CD1c-positive myeloid dendritic cell (primary cell): ENCODE results near the gene RNF13.
A peak's percentile ranks its signal among the peaks of the same experiment; 100 is the strongest.

Source experiments
- DNase-seq: peaks from one replicate; pipeline ENCODE4 v3.0.0-alpha.2; 2016; ENCODE audit errors: extremely low spot score

The RNF13 gene, protein sequence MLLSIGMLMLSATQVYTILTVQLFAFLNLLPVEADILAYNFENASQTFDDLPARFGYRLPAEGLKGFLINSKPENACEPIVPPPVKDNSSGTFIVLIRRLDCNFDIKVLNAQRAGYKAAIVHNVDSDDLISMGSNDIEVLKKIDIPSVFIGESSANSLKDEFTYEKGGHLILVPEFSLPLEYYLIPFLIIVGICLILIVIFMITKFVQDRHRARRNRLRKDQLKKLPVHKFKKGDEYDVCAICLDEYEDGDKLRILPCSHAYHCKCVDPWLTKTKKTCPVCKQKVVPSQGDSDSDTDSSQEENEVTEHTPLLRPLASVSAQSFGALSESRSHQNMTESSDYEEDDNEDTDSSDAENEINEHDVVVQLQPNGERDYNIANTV

DNA sequence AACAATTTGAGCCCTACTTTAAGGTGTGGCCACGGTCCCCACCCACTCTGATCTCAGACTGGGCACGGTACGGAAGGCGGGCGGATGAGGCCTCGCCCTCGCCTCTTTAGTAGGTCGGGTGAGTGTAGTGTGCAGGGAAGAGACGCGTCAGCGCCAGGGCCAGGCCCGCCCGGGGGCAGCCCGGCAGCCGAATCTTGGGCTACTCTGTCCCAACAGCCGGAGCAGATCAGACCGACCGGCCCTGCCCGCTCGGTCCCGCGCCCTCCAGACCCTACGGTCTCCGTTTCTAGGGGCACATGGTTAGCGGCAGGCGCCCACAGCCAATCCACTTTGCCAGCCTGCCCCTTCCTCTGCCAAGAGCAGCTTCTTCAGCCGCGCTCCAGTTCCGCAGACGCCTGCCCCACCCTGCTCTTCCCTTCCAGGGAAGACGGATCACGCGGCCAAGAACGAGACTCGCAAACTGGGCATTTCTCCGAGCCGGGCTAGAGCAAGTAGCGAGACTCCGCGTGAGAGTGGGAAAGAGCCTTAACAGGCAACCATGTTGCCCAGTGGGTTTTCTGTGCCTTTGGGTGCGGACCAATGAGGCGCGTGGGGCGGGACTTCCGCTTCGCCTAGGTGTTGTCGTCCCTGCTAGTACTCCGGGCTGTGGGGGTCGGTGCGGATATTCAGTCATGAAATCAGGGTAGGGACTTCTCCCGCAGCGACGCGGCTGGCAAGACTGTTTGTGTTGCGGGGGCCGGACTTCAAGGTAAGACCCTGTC lies at the start of gene RNF13:
RNF13 (plus strand) TSS at position 610 of the 761 bp plus-strand sequence. CDS start 32,812 bp downstream, outside the sequence.
- peak; percentile 99 for DNase-seq

DNA sequence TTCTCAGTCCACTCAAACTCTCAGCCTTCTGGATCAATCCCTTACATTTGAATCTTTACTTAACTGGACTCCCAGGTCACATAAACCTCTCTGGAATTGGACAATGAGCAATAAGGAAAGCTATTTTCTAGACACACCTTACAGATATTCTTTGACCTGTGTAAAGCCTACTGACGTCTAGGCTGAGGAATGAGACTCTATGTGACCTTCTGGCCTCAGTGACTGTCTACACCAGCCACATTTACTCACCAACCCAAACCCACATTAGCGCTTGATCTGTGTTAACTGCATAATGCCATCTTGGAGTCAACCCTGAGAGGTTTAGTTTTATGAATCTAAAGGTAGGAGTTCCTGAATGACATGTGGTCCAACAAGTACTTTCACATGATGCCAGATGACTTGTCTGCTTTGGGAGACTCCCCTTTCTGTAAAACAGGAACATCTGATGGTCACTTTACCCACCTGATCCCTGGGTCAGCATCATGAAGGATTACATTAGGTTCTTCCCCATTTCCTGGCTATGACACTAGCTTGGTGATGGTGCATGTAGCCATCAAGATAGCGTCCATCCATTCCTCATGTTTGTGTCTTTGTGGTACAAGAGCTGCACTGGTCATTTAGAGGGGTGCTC lies 49.3 kb upstream of the RNF13 start:
- peak; percentile 55 for DNase-seq

DNA sequence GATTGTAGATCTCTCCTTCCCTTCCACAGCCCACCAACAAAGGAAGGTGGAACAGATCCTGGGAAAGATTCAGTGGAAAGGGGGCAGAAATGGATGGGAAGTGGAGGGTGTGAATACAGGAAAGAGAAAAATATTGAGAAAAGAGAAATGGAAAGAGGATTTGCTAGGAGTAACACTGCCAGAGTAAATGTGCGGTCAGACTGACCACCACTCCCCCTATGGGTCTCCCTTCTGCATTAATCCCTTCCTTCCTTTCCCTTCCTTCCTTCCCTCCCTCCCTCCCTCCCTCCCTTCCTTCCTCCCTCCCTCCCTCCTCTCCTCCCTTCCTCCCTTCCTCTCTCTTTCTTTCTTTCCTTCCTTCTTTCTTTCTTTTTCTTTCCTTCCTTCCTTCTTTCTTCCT lies 48.7 kb upstream of the RNF13 start:
- no peak for DNase-seq

DNA sequence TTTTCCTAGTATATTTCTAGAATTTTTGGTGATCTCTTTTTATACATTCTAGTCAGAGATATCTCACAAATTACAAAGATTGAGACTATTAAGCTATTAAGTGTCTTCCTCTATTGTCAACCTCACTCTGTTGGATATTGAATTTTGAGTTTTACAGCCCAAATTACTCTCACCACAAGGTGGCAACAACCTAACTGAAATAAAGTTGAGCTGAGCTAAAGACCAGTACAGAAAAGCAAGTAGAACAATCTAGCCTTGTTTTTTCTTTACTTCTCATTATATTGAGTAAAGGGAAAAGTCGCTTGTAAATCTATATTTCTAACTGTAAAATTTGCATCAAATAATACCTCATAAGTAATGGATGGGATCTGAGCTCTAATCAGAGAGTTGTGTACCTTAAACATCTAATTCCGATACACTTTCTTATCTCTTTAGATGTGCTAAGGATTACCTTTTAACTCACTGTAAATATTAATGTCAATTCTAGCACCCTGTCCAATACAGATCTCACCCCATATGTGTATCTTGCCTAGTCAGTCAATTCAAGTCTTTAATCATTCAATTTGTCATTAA lies 47.2 kb upstream of the RNF13 start:
- DNase-seq: peak; percentile 53

DNA sequence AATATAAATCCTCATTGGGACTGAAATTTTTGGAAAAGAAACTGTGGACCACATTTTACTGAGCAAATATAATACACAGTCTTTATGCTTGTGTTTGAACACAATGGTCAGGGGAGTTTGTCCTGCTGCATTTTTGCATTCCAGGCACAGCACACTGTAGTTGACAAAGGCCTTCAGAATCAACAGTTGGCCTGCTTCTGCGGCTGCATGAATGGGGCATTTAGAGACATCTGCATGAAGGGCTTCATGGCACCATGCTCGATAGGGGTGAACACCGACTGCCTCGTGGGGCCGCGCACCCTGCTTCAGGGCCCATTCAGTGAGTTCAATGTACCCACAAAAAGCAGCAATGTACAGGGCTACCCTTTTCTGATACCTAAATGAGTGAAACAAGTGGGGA lies 45.3 kb upstream of the RNF13 start:
- DNase-seq: no peak

DNA sequence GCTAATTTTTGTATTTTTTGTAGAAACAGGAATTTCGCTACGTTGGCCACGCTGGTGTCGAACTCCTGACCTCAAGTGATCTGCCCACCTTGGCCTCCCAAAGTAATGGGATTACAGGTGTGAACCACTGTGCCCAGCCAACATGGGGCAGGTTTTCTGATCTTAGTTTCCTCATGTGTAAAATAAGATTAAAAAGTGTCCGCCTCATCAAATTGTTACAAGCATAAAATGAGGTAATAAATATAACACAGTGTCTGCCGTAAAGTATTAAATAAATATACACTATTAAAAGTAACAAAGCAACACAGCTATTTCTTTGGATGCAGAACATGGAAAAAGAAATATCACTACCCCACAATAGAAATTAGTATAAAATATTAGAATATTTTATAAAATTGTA lies 44.3 kb upstream of the RNF13 start:
- no peak for DNase-seq

DNA sequence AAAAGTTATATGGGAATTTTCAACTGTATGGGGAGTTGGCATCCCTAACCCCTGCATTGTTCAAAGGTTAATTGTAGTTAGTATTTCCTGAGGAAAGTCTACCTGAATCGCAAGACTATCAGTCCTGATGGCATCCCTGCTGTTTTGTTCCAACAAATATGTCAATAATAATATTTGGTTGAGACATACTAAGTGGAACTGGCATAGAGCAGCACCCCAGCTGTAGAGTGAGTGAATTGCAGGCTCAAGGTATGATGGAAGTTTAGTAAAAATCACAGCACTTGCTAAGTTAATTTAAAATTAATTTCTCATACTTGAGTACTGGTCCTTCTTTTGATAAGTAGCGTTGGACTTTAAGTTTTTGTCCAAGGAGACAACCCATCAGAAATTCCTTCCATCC lies 42.8 kb upstream of the RNF13 start:
- no peak for DNase-seq

DNA sequence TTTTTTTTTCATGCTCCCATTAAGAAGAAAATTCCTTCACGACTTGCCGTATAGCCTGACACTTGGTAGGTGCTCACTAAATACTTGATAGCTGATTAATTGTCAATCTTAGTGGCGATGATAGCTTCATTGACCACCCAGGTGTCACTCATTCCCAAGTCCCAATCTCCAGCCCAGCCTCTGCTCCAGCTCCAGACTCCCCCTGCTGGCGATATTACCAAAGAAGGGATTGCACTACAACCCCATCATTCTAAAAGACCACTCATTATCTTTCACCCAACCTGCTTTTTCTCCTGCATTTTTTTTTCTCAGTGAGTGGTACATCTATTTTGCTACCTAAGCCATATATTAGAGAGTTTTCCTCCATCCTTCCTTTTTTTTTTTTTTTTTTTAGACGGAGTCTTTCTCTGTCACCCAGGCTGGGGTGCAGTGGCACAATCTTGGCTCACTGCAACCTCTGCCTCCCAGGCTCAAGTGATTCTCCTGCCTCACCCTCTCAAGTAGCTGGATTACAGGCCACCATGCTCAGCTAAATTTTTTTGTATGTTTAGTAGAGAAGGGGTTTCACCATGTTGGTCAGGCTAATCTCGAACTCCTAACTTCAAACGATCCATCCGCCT lies 41.3 kb upstream of the RNF13 start:
- DNase-seq: peak; percentile 44

DNA sequence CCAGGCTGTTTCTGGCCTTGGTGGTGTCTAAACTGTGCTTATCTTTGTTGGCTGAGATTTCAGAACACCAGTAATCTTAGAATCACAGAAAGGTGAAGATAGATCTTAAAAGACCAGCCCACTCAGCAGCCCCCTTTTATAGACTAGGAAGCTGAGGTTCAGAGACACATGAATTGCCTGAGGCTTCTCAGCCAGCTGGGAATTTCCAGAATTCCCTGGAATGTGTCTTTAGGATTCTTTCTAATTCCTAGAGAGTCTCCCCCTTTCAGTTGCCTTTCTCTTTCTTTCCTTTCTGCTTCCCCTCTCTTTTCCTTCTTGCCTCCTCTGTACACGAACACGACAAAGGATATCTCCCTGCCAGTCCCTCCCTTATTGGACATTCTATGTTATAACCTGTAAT lies 40.2 kb upstream of the RNF13 start:
- DNase-seq: no peak

DNA sequence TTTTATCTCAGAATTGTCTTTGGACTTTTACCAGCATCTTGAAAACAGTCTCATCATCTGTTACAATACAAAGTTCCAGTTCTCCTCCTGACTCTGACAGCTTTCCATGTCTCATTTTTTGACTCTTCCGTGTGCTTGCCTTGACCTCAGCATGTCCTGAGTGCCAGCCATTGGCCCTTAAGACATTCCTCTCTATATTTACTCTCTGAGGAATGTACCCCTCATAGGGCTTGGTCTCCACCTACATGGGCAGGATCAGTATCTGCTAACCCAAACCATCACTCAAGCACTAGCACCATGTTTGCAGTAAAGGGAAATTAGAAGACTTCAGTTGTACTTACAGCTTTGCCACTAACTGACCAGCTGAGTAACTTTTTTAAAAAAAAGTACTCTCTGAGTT lies 36.8 kb upstream of the RNF13 start:
- no peak for DNase-seq

DNA sequence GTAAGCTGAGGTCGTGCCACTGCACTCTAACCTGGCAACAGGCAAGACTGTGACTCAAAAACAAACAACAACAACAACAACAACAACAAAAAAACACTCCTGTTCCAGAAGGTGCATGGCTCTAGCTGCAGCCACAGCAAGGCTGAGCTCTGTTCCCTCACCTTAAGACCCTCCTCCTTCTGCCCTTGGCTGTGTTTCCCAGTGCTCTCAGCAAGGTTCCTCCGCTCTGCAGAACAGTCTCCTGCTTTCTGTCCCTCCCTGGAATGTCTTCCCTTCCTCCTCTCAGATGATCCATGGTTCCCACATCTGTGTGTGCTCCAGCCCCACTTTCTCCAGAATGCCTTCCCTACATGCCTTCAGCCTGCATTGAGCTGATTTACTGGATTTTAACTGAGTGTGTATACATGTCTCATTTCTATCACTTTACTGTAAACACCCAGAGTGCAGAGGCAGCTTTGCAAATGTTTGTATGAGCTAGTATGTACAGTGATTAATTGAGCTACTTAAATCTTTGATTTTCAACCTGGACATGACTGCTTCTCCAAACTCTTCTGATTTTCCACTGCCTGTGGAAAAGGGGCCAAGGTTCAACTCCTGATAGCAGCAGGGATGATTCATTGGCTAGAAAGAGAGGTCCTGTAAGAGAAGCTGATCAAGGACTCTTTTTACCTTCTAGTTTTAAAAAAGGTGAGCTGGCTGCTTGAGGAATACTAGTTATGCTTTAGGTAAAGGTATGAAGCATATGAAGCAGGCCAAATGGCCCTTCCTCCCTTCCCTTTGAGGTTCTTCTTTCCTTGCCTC lies 35.4 kb upstream of the RNF13 start:
- DNase-seq: no peak

DNA sequence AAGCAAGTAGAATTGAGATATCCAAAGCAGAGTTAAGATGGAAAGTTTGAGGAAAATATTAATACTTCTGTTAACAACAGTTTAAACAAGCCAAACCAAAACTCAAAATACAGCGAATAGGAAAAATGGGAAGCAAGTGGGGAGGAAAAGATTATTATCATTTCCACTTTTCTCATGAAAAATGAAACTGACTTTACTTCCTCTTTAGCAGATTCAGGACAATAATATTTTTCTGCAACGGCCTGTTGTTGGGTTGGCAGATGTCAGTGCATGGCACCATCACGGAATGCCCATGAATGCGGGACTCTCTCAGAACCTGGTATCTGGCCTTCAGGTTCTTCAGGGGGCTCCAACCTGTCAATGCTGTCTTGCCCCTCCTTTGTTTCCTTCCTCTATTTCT lies 31.8 kb upstream of the RNF13 start:
- peak; percentile 83 for DNase-seq

DNA sequence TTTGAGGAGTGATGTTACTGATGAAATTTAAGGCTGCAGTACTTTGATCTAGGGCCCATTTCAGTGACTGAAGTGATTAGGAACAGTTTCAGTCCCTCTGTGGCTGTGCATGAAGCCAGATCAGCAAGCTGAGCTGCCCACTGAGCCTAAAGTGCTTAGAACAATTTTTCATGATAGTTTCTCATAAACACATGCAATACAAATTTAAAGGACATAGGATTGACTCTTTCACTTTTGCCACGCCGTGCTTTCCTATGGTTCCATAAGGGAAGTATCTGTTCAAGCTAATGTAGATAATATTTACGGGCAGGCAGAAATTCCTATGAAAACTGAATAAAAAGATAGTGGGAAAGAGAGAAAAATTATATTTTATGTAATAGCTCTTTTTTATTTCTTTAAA lies 31.3 kb upstream of the RNF13 start:
- DNase-seq: no peak

DNA sequence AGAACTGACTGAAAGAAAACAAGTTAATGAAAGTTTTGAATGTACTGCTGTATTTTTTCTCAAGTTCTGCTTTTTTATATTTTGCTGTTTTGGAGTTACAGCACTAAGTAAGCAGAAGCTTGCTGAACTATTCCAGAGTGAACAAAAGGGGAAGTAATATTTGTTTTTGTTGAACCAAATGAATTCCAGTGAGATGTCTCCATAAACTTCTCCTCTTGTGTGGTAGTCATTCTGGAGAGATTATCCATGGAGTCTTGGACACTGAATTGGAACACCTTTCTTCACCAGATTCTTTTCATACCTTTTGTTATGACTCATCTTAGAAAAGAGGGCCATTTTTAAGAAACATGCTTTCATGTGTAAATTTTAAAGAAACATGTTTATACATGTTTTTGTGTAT lies 29.4 kb upstream of the RNF13 start:
- peak; percentile 84 for DNase-seq

DNA sequence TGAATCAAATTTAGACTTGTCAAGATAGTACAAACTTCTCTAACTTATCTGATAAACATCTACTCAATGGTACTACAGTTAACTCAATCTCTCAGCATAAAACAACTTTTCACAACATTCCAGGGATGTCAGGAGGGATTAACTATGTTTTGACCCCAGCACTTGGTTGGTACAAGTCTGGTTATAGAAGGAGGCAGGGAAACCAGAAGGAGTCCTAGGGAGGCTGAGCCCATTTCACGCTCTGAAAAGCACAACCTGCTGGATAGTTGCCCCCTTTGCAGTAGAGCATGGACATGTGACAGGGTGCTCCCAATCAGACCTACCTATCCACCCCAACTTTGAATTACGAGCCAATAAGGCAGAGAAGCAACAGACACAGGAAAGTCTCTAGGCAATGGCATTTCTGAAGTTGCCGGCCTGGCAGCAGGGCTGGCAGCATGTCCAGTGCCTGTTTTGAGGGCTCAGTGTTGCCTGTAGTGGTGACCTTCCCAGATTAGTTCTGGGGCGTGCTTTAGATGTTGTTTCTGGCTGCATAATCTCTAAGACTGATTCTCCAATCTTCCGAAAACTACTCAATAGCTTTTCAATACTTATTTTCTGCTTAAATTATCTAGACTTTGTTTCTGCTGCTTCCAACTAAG lies 28.8 kb upstream of the RNF13 start:
- no peak for DNase-seq

DNA sequence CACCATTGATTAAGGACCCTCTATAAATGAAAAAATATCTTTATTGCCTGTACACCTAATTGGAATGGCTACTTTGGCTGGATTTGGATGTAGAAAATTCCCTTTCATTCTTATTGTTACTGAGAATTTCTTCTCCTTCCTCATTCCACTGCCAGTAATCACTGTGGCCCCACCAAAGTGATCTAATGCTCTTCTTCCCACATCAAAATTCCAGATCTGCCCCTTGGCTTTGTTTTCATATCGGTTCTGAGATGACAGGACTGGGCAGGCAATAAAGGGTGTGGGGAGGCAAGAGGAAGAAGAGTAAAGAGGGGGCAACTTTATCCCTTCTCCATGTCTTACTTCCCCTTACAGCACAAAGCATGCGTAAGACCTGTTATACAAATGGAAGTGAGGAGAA lies 22.7 kb upstream of the RNF13 start:
- DNase-seq: peak; percentile 18

DNA sequence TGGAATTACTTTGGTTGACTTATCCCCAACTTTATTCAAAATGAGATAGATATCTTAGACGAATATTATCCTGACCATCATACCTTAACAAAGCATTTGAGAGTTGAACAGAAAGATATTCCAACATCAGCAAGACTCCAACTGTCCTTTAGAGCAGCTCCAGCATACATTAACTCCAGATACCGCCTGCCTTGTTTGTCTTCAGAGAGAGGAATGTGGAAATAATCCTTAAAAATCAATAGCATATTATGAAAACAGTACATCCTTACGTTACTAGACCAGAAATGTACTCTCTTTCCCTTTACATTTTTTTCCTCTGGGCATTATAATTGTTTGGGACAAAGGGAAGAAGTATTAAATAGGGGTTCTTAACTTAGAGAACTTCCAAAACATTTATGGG lies 22.3 kb upstream of the RNF13 start:
- no peak for DNase-seq

DNA sequence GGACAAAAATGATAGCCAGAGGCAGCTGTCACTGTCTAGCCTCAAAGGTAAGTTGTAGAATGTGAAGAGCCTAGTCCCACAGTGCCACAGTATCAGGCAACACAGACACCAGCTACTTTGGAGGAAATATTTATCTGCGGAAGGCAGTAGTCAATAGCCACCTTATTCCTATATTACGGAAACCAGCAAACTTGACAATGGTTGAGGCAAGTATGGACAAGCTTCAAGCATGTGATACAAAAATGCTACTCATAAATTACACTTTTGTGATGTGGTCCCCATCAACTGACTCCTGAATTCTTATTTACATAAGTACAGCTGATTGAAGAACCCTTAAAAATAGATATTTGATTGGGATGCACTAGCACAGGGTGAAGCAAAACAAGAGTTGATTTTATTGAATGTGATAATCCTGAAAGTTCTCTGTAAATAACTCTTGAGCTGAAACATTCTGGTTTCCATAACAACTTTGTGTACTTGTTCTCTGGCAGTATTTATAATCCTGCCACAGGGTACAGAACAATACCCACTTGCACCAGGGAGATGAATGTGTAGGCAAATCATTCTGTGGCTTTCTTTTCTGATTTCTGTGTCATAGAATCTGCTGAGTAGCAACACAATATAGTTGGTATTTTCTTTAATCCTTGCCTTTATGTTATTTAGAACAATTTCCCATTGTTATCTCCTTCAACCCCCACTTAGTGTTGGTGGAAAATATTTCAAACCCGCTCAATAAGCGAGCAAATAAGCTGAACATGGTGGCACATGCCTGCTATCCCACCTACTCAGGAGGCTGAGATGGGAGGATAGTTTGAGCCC lies 20.4 kb upstream of the RNF13 start, which contains the start of gene ANKUB1:
ANKUB1 (minus strand) TSS at position 103 of the 819 bp plus-strand sequence. CDS start 188 bp downstream, outside the sequence.
- DNase-seq: no peak

DNA sequence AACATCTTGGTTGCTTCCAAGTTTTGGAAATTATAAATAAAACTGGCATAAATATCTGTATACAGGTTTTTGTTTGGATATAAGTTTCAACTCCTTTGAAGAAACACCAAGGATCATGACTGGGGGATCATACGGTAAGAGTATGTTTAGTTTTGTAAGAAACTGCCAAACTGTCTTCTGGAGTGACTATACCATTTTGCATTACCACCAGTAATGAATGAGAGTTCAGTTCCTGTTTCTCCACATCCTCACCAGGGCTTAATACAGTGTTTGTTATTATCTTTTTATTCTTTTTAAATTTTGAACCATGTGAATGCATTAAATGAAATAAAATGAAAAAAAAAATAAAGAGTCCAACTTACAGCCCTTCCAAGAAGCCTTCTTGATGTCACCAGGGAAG lies 17.0 kb upstream of the RNF13 start:
- no peak for DNase-seq

DNA sequence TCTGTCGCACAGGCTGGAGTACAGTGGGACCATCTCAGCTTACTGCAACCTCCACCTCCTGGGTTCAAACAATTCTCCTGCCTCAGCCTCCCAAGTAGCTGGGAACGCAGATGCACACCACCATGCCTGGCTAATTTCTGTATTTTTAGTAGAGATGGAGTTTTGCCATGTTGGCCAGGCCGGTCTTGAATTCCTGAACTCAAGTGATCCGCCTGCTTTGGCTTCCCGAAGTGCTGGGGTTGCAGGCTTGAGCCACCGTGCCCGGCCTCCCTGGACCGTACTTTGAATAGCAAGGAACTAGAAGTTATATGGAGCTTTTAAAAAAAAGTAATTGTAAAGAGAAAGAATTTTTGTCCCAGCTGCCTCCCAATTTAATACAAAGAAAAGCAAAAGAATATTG lies 12.3 kb upstream of the RNF13 start:
- no peak for DNase-seq
